ENCODE data around the gene MAGEB1.

Gene MAGEB1

GRCh38 chrX:30296408-30297254, 49.7 kb downstream of the MAGEB1 start:
- DNase-seq (ENCODE audit: low spot score) = no peak

- DNase-seq (ENCODE audit: low spot score) = no peak
These were observed 54.3 kb downstream of the MAGEB1 start for GRCh38 chrX:30301208-30301607.

All from hepatic stellate cell (primary cell).